Hepatocyte (in vitro differentiated cells): ENCODE data around the gene PI4KA. TPM values are rescaled to one million over a fixed set of nuclear protein-coding genes. Genes with fewer than 3 reads are reported as not detected.

Source experiments
- DNase-seq: peaks from one replicate; pipeline ENCODE4 v3.0.0-alpha.2; 2016; ENCODE audit warnings: low spot score
- H2AFZ ChIP-seq: fragments of 200-600 bp; sonication (generic); 2 replicates; pipeline ENCODE4 v1.6.0; 2016; ENCODE audit warnings: antibody characterized with exemption, mild to moderate bottlenecking
- H3K27ac ChIP-seq: fragments of 200-600 bp; sonication (generic); 2 replicates; pipeline ENCODE4 v1.5.1; 2016; ENCODE audit warnings: mild to moderate bottlenecking
- H3K27me3 ChIP-seq: fragments of 200-600 bp; sonication (generic); 2 replicates; pipeline ENCODE4 v1.6.1; 2016
- H3K36me3 ChIP-seq: fragments of 200-600 bp; sonication (generic); replicated peaks from 2 replicates; pipeline ENCODE4 v1.5.1; 2016; ENCODE audit warnings: low read depth; ENCODE audit not compliant: insufficient read depth
- H3K4me1 ChIP-seq: fragments of 200-600 bp; sonication (generic); 2 replicates; pipeline ENCODE4 v1.5.1; 2016; ENCODE audit warnings: mild to moderate bottlenecking, moderate library complexity; ENCODE audit not compliant: insufficient read depth
- H3K4me2 ChIP-seq: fragments of 200-600 bp; sonication (generic); 2 replicates; pipeline ENCODE4 v1.6.0; 2016
- H3K4me3 ChIP-seq: fragments of 200-600 bp; sonication (generic); 2 replicates; pipeline ENCODE4 v1.5.1; 2016; ENCODE audit warnings: mild to moderate bottlenecking
- H3K79me2 ChIP-seq: fragments of 200-600 bp; sonication (generic); 2 replicates; pipeline ENCODE4 v1.6.0; 2017; ENCODE audit warnings: mild to moderate bottlenecking
- H3K9me2 ChIP-seq: fragments of 200-600 bp; sonication (generic); replicated peaks from 2 replicates; pipeline ENCODE4 v1.6.0; 2017; ENCODE audit warnings: mild to moderate bottlenecking; ENCODE audit not compliant: insufficient read depth
- H3K9me3 ChIP-seq: fragments of 200-600 bp; sonication (generic); 2 replicates; pipeline ENCODE4 v1.5.1; 2016; ENCODE audit warnings: low read depth, mild to moderate bottlenecking
- H4K20me1 ChIP-seq: fragments of 200-600 bp; sonication (generic); 2 replicates; pipeline ENCODE4 v1.6.0; 2016; ENCODE audit warnings: mild to moderate bottlenecking; ENCODE audit not compliant: insufficient read depth, poor library complexity, severe bottlenecking
- EZH2 ChIP-seq: fragments of 200-600 bp; sonication (generic); IDR thresholded peaks from 2 replicates; pipeline ENCODE4 v1.6.1; 2016; ENCODE audit warnings: antibody characterized with exemption, mild to moderate bottlenecking, borderline replicate concordance
- EZH2phosphoT487 ChIP-seq: fragments of 200-600 bp; sonication (generic); IDR thresholded peaks from one replicate; pipeline ENCODE4 v1.6.1; 2018; ENCODE audit warnings: antibody characterized with exemption, mild to moderate bottlenecking, low read depth, moderate library complexity; ENCODE audit not compliant: unreplicated experiment, severe bottlenecking
- WGBS: methylation state at CpG from one replicate; pipeline ENCODE4 v1.1.6; 2016; ENCODE audit warnings: low lambda C conversion rate; ENCODE audit errors: missing lambda C conversion rate; 5-methylcytosine and 5-hydroxymethylcytosine counted together
- polyA plus RNA-seq: library from polyadenylated mRNA; unstranded; fragments of >200 nt; fragmentation: Nextera tagmentation; extraction: Ambion mirVana; gene quantifications from 2 replicates; pipeline ENCODE4 v1.2.1, GENCODE V29; 2016
- total RNA-seq: library from RNA; depleted of rRNA; stranded (reverse); fragments of >200 nt; gene quantifications from 2 replicates; pipeline ENCODE4 v1.2.3, GENCODE V29; 2014
- TF ChIP-seq, protein P1 (sequence below): fragments of 200-600 bp; sonication (generic); IDR thresholded peaks from 2 replicates; pipeline ENCODE4 v1.5.1; 2016; ENCODE audit warnings: antibody characterized with exemption, mild to moderate bottlenecking; ENCODE audit not compliant: poor library complexity

PI4KA gene
- total and polyA plus RNA-seq, 2 experiments from 2014 or later = 59.1 to 75.7 TPM

DNA sequence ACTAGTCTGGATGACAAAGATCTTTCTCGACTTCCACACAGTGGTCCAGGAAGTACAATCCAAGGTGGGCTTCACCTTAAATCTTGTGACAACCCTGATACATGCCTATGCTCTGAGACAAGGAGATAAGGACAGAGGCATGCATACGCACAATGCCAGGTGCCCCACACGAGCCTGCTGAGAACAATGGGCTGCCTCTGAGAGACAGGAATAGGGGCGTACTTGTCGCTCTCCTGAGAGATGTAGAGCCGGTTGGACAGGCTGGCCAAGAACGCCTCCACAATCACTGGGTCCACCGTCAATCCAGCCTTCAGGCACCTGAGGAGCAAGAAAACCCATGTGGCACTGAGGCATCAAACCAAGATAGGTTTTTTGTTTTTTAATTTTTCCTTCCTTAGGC is 59.2 kb downstream of the PI4KA start:
- no peak overlapping the region for H3K4me3 ChIP-seq
- H3K9me2 ChIP-seq = no peaks in the 10 kb centered on the region
- no peaks in the 10 kb centered on the region for H4K20me1 ChIP-seq
- DNase-seq = no peak
- no peaks in the 10 kb centered on the region for H3K9me3 ChIP-seq
- no peaks in the 10 kb centered on the region for H3K27me3 ChIP-seq
- no peaks in the 10 kb centered on the region for H3K4me1 ChIP-seq
- H2AFZ ChIP-seq = no peak overlapping the region
- H3K79me2 ChIP-seq = no peaks in the 10 kb centered on the region
- H3K36me3 ChIP-seq = no peaks in the 10 kb centered on the region
- TF ChIP-seq EZH2phosphoT487 = no peak
- TF ChIP-seq EZH2 = no peak
- TF ChIP-seq, protein P1, sequence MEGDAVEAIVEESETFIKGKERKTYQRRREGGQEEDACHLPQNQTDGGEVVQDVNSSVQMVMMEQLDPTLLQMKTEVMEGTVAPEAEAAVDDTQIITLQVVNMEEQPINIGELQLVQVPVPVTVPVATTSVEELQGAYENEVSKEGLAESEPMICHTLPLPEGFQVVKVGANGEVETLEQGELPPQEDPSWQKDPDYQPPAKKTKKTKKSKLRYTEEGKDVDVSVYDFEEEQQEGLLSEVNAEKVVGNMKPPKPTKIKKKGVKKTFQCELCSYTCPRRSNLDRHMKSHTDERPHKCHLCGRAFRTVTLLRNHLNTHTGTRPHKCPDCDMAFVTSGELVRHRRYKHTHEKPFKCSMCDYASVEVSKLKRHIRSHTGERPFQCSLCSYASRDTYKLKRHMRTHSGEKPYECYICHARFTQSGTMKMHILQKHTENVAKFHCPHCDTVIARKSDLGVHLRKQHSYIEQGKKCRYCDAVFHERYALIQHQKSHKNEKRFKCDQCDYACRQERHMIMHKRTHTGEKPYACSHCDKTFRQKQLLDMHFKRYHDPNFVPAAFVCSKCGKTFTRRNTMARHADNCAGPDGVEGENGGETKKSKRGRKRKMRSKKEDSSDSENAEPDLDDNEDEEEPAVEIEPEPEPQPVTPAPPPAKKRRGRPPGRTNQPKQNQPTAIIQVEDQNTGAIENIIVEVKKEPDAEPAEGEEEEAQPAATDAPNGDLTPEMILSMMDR = no peak
- WGBS = 63% methylated on average over 8 of the region's 8 CpGs
- H3K4me2 ChIP-seq = no peak overlapping the region
- no peak overlapping the region for H3K27ac ChIP-seq

DNA sequence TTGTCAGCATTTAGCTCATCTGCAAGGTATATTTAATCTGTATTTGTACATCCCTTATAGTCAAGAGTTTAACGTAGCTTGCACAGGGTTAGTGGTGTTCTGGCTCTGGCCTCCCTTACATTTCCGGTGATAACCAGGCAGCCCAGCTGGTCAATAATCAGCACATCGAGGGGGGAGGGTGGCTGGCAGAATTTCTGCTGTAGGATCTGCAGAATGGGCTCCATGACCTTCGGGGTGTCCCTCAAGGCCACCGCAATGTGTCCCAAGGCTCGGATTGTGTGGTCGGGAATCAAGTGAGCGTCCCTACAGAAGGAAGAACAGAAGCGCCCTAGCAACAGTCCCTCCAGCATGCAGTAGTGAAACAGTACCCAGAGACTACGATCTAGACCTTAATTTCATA is 59.6 kb downstream of the PI4KA start:
- H3K27me3 ChIP-seq = no peaks in the 10 kb centered on the region
- 94% methylated on average over 10 of the region's 10 CpGs for WGBS

DNA sequence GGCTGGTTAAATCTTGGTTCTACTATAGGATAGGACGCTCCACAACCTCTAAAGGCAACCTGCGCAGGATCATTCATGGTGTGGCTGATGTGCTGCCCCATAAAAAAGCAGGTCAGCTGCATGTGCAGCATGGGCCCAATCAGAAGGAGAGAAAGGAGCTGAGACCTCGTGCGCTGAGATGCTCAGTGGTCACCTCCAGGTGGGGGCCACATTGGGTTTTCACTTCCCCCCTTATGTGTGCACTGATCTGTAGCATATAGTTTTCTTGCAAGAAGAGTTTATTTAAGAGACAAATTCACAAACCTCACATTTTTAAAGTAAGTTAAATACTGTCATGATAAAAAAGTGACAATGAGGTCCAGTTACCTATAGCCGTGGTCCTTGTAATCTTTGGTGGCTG is 60.4 kb downstream of the PI4KA start:
- H3K4me2 ChIP-seq = no peak overlapping the region
- H2AFZ ChIP-seq = no peak overlapping the region
- 96% methylated on average over 5 of the region's 5 CpGs for WGBS
- H3K79me2 ChIP-seq = no peaks in the 10 kb centered on the region
- H3K4me1 ChIP-seq = no peaks in the 10 kb centered on the region
- DNase-seq = no peak
- H3K9me2 ChIP-seq = no peaks in the 10 kb centered on the region
- no peak overlapping the region for H3K27ac ChIP-seq
- TF ChIP-seq EZH2phosphoT487 = no peak
- TF ChIP-seq EZH2 = no peak
- TF ChIP-seq, protein P1 = no peak
- H3K9me3 ChIP-seq = no peaks in the 10 kb centered on the region
- no peaks in the 10 kb centered on the region for H3K27me3 ChIP-seq
- no peak overlapping the region for H3K4me3 ChIP-seq
- no peaks in the 10 kb centered on the region for H3K36me3 ChIP-seq
- no peaks in the 10 kb centered on the region for H4K20me1 ChIP-seq

More for the DNA sequence above, 59.6 kb downstream of the PI4KA start:
- H4K20me1 ChIP-seq = no peaks in the 10 kb centered on the region
- H3K9me2 ChIP-seq = no peaks in the 10 kb centered on the region
- TF ChIP-seq, protein P1 = no peak
- TF ChIP-seq EZH2phosphoT487 = no peak
- no peak for TF ChIP-seq EZH2
- no peak for DNase-seq
- H3K4me1 ChIP-seq = no peaks in the 10 kb centered on the region
- no peak overlapping the region for H2AFZ ChIP-seq
- H3K27ac ChIP-seq = no peak overlapping the region
- H3K9me3 ChIP-seq = no peaks in the 10 kb centered on the region
- H3K4me2 ChIP-seq = no peak overlapping the region
- no peaks in the 10 kb centered on the region for H3K79me2 ChIP-seq
- no peaks in the 10 kb centered on the region for H3K36me3 ChIP-seq
- H3K4me3 ChIP-seq = no peak overlapping the region

DNA sequence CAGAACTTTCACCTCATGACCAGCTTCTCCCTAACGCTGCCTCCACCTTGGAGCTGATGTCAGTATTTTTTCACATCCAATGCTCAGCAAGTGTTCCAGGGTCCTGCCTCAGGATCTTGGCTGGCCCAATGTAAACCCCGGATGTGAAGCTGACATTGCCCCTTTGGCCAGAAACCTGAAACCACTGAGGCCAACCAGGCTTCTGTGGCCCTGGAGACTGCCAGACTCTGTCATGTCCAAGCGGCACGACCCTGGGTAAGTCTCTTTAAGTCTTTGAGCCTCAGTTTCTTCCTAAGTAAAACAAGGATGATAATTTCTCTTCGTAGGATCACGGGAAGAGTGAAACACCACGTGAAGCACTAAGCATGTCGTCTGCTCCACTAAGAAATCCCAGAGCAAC is 61.9 kb downstream of the PI4KA start:
- Histone ChIP-seq H3K79me2 (no peaks in the 10 kb centered on the region), H3K9me3 (no peaks in the 10 kb centered on the region), H2AFZ (no peak overlapping the region), H3K4me2 (no peak overlapping the region), H3K27ac (no peak overlapping the region), H4K20me1 (no peaks in the 10 kb centered on the region), H3K36me3 (no peaks in the 10 kb centered on the region), H3K9me2 (no peaks in the 10 kb centered on the region), H3K4me1 (no peaks in the 10 kb centered on the region), H3K4me3 (no peak overlapping the region), H3K27me3 (no peaks in the 10 kb centered on the region)
- no peak for DNase-seq
- TF ChIP-seq EZH2 (no peak), EZH2phosphoT487 (no peak)
- TF ChIP-seq, protein P1 = no peak
- 96% methylated on average over 8 of the region's 8 CpGs for WGBS
